Fibroblast of villous mesenchyme (primary cell): Measurements from ENCODE around the gene ATP6V0E1. TPM values are rescaled to one million over a fixed set of nuclear protein-coding genes. Genes with fewer than 3 reads are reported as not detected.
"Not testable (repeated sequence)": the region's sequence is repeated elsewhere in the genome, so short reads cannot be mapped to it uniquely, and the experiment has no call there.

ENCODE experiments used
- DNase-seq: peaks from one replicate; pipeline ENCODE4 v3.0.0-alpha.2; 2010; ENCODE audit warnings: low read depth
- H3K4me3 ChIP-seq: 2 replicates; pipeline ENCODE4 v1.5.1; 2011; ENCODE audit warnings: low read depth, mild to moderate bottlenecking, low read length
- CTCF ChIP-seq: IDR thresholded peaks from 2 replicates; pipeline ENCODE4 v1.5.1; 2012; ENCODE audit warnings: low read depth, mild to moderate bottlenecking, low read length; ENCODE audit not compliant: insufficient read depth
- total RNA-seq: library from RNA; depleted of rRNA; stranded (reverse); fragments of >200 nt; gene quantifications from 2 replicates; pipeline ENCODE4 v1.2.3, GENCODE V29; 2012

Gene ATP6V0E1
- total RNA-seq, 1 donor, result 177 TPM

DNA sequence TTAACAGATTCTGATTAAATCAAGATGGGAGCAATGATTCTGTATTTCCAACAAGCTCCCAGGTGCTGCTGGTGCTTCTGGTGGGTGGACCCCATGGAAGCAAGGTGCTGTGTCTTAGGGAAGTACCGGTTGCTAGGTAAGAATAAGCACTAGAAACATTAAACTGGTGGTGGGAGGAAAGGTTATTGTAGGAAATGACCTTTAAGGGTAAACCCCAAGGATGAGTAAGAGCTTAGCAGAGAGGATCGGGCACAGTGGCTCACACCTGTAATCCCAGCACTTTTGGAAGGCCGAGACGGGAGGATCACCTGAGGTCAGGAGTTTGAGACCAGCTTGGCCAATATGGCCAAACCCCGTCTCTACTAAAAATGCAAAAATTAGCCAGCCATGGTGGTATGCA lies 56.4 kb downstream of the ATP6V0E1 start:
- no peak overlapping the region for H3K4me3 ChIP-seq
- TF ChIP-seq CTCF, result no peak
- DNase-seq, result no peak

GRCh38 chr5:173041881-173042762 lies 58.6 kb downstream of the ATP6V0E1 start:
- TF ChIP-seq CTCF, result no peak
- DNase-seq, result peak; percentile 87
- no peak overlapping the region for H3K4me3 ChIP-seq

DNA sequence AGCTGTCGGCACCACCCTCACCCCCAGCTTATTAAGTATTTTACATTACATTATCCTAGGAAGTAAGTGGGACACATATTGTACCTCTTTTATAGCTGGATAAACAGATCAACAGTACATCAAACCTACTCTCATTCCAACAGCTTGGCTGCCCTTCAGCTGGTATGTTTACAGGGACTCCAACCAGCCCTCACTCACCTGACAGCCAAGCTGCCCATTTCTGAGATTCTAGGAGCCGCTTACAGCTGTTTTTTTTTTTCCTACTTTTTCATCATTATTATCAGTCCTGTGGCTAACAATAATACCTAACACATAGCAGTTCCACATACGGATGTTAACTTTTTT lies 59.2 kb downstream of the ATP6V0E1 start:
- no peak overlapping the region for H3K4me3 ChIP-seq
- no peak for DNase-seq
- TF ChIP-seq CTCF, result no peak

- H3K4me3 ChIP-seq, result no peak overlapping the region
- TF ChIP-seq CTCF, result no peak
- peak; percentile 35 for DNase-seq
Measured at GRCh38 chr5:173045474-173045873, 61.9 kb downstream of the ATP6V0E1 start.

- DNase-seq, H3K4me3 ChIP-seq: not testable (repeated sequence)
Measured at GRCh38 chr5:173047096-173047837, 63.7 kb downstream of the ATP6V0E1 start.

DNA sequence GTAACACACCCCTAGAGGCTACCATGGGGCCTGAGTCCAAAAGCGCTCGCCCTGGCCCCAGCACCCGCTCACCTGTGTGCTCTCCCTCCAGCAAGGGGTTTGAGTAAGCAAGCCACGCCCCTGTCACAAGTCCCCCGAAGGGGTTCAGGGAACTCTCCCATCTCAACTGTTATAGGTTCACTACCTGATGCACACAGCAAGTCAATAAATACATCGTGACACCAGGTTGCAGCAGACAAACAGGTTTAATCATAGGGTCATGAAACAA lies 64.2 kb downstream of the ATP6V0E1 start:
- no peak overlapping the region for H3K4me3 ChIP-seq
- TF ChIP-seq CTCF, result no peak
- no peak for DNase-seq

GRCh38 chr5:173050791-173051190 lies 67.2 kb downstream of the ATP6V0E1 start:
- peak; percentile 37 for DNase-seq
- no peak for TF ChIP-seq CTCF
- no peak overlapping the region for H3K4me3 ChIP-seq
